Sigmoid colon (tissue), 4 donors: Measurements from ENCODE around the gene PHACTR3.

ENCODE experiments used
- EP300 ChIP-seq, 4 donors: sonication (generic); formaldehyde crosslinking; IDR thresholded peaks; one replicate each; pipeline ENCODE4 v1.6.1; 2017; ENCODE audit warnings: antibody characterized with exemption in 4 of 4
- POLR2A ChIP-seq, 2 donors: fragments of 450-650 bp; IDR thresholded peaks; one replicate each; pipeline ENCODE4 v1.6.1; 2016; ENCODE audit warnings: antibody characterized with exemption in 2 of 2, mild to moderate bottlenecking in 2 of 2, moderate library complexity in 2 of 2
- POLR2AphosphoS5 ChIP-seq, 4 donors: sonication (generic); formaldehyde crosslinking; IDR thresholded peaks; one replicate each; pipeline ENCODE4 v1.6.1; 2017; ENCODE audit warnings: antibody characterized with exemption in 4 of 4
- TF ChIP-seq, protein P1 (sequence below), 4 experiments: fragments of 450-650 bp in 3 of 4; fragments of 200-600 bp in 1 of 4; IDR thresholded peaks; one replicate each; pipeline ENCODE4 v1.5.1; 2016 to 2019; ENCODE audit warnings: antibody characterized with exemption in 4 of 4, mild to moderate bottlenecking in 3 of 4, moderate library complexity in 2 of 4

DNA sequence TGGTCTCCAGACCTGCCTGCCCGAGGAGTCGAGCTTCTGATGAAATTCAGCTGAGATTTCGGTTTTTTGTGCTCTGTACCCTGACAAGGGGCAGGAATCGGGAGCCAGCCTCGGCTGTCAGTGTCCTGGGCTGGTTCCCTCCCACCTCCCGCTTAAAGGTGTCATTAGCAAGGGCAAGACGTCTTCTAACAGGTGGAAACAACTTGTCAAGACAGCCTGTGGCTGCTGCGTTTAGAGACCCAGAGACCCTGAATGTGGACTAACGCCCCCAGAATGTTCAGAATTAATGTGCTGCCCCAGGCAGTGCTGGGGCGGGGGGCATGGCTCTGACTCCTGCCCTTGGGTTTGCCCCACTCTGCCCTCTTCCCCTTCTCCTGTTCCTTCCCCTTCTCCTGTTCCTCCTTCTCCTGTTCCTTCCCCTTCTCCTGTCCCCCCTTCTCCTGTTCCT is 69.7 kb downstream of the PHACTR3 start:
- TF ChIP-seq, protein P1, sequence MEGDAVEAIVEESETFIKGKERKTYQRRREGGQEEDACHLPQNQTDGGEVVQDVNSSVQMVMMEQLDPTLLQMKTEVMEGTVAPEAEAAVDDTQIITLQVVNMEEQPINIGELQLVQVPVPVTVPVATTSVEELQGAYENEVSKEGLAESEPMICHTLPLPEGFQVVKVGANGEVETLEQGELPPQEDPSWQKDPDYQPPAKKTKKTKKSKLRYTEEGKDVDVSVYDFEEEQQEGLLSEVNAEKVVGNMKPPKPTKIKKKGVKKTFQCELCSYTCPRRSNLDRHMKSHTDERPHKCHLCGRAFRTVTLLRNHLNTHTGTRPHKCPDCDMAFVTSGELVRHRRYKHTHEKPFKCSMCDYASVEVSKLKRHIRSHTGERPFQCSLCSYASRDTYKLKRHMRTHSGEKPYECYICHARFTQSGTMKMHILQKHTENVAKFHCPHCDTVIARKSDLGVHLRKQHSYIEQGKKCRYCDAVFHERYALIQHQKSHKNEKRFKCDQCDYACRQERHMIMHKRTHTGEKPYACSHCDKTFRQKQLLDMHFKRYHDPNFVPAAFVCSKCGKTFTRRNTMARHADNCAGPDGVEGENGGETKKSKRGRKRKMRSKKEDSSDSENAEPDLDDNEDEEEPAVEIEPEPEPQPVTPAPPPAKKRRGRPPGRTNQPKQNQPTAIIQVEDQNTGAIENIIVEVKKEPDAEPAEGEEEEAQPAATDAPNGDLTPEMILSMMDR (IDR thresholded peaks at IDR 0.05): no peak
- TF ChIP-seq POLR2A (IDR thresholded peaks at IDR 0.05): no peak
- no peak for TF ChIP-seq EP300 (IDR thresholded peaks at IDR 0.05)
- TF ChIP-seq POLR2AphosphoS5 (IDR thresholded peaks at IDR 0.05): no peak
